SK-N-SH (cell line): ENCODE data around the gene LRCH3. TPM values are rescaled to one million over a fixed set of nuclear protein-coding genes. Genes with fewer than 3 reads are reported as not detected.

Source experiments
- CTCF ChIA-PET: fragments of 300-600, 350-600 bp; formaldehyde crosslinking; extraction: SDS; loops from one replicate; lab custom pipeline; 2021; lab: Yijun Ruan, JAX
- POLR2A ChIA-PET: fragments of 350-600 bp; sonication (Branson Sonifier 250); formaldehyde crosslinking; extraction: SDS; loops from one replicate; lab custom pipeline; 2020; ENCODE audit warnings: antibody characterized with exemption, inconsistent platforms; lab: Yijun Ruan, JAX
- DNase-seq: peaks from one replicate; pipeline ENCODE4 v3.0.0; 2012
- H2AFZ ChIP-seq: fragments of 200-600 bp; sonication (generic); 2 replicates; pipeline ENCODE4 v1.8.1; 2016; ENCODE audit warnings: antibody characterized with exemption, mild to moderate bottlenecking, low read depth
- H3F3A ChIP-seq: fragments of 200-600 bp; sonication (generic); replicated peaks from 2 replicates; pipeline ENCODE3; 2016; ENCODE audit warnings: antibody characterized with exemption, mild to moderate bottlenecking; ENCODE audit not compliant: insufficient read depth
- H3K27ac ChIP-seq, 2 experiments: fragments of 200-500 bp in 1 of 2; fragments of 200-600 bp in 1 of 2; sonication (Bioruptor generic) in 1 of 2; sonication (generic), shearing (Covaris generic) in 1 of 2; 2 replicates each; pipeline versions ENCODE4 v1.5.1 to v1.6.1; 2014 to 2016; ENCODE audit warnings: low read depth in 2 of 2, inconsistent platforms in 1 of 2, low read length in 1 of 2, mild to moderate bottlenecking in 1 of 2, mixed read lengths in 1 of 2
- H3K27me3 ChIP-seq: fragments of 200-600 bp; sonication (generic), shearing (Covaris generic); 2 replicates; pipeline ENCODE4 v1.6.1; 2016; ENCODE audit warnings: mixed run types; ENCODE audit not compliant: insufficient read depth
- H3K36me3 ChIP-seq, 2 experiments: fragments of 200-500 bp in 1 of 2; fragments of 200-600 bp in 1 of 2; sonication (Bioruptor generic) in 1 of 2; sonication (generic) in 1 of 2; replicated peaks in 1 of 2; 2 replicates each; pipeline versions ENCODE3 to v1.5.1; 2014 to 2016; ENCODE audit warnings: low read length in 1 of 2, mild to moderate bottlenecking in 1 of 2; ENCODE audit not compliant: insufficient read depth in 2 of 2, control insufficient read depth in 1 of 2
- H3K4me1 ChIP-seq, 2 experiments: fragments of 200-500 bp in 1 of 2; fragments of 200-600 bp in 1 of 2; sonication (Bioruptor generic) in 1 of 2; sonication (generic), shearing (Covaris generic) in 1 of 2; 2 replicates each; pipeline versions ENCODE4 v1.5.1 to v1.6.1; 2014 to 2016; ENCODE audit warnings: low read depth in 1 of 2, low read length in 1 of 2, mixed run types in 1 of 2; ENCODE audit not compliant: insufficient read depth in 2 of 2, control insufficient read depth in 1 of 2
- H3K4me2 ChIP-seq: fragments of 200-600 bp; sonication (generic), shearing (Covaris generic); 2 replicates; pipeline ENCODE4 v1.6.1; 2017; ENCODE audit warnings: mixed run types
- H3K4me3 ChIP-seq, 2 experiments: fragments of 200-500 bp in 1 of 2; fragments of 200-600 bp in 1 of 2; sonication (Bioruptor generic) in 1 of 2; sonication (generic), shearing (Covaris generic) in 1 of 2; 2 replicates each; pipeline versions ENCODE4 v1.5.1 to v1.8.1; 2014 to 2016; ENCODE audit warnings: low read depth in 2 of 2, inconsistent platforms in 1 of 2, low read length in 1 of 2, mild to moderate bottlenecking in 1 of 2, mixed read lengths in 1 of 2, moderate library complexity in 1 of 2
- H3K79me2 ChIP-seq: fragments of 200-600 bp; sonication (generic); 2 replicates; pipeline ENCODE4 v1.8.1; 2017; ENCODE audit warnings: mild to moderate bottlenecking; ENCODE audit not compliant: insufficient read depth
- H3K9ac ChIP-seq: fragments of 200-600 bp; sonication (generic); 2 replicates; pipeline ENCODE4 v1.6.1; 2017; ENCODE audit warnings: mixed run types
- H3K9me2 ChIP-seq: fragments of 200-600 bp; sonication (generic); 2 replicates; pipeline ENCODE4 v1.6.1; 2017; ENCODE audit warnings: mixed run types
- H3K9me3 ChIP-seq: fragments of 200-600 bp; sonication (generic); 2 replicates; pipeline ENCODE4 v1.6.1; 2017; ENCODE audit warnings: mixed run types, mild to moderate bottlenecking, moderate library complexity
- H4K20me1 ChIP-seq: fragments of 200-600 bp; sonication (generic); 2 replicates; pipeline ENCODE4 v1.6.1; 2017; ENCODE audit warnings: mild to moderate bottlenecking, mixed run types; ENCODE audit not compliant: insufficient read depth
- GATA2 ChIP-seq: sonication (generic); formaldehyde crosslinking; IDR thresholded peaks from 2 replicates; pipeline ENCODE4 v1.5.0; 2020; ENCODE audit warnings: mild to moderate bottlenecking, missing genetic modification reagents
- IRF3 ChIP-seq: fragments of 150-350 bp; IDR thresholded peaks from 2 replicates; pipeline ENCODE4 v1.6.1; 2016; ENCODE audit warnings: mild to moderate bottlenecking, low read depth, low read length
- YY1 ChIP-seq: IDR thresholded peaks from 2 replicates; pipeline ENCODE4 v1.4.0; 2012; ENCODE audit warnings: low read depth, mild to moderate bottlenecking
- WGBS: methylation state at CpG from one replicate; pipeline ENCODE4 v1.1.6; 2017; ENCODE audit warnings: low lambda C conversion rate; 5-methylcytosine and 5-hydroxymethylcytosine counted together
- polyA plus RNA-seq, 3 experiments: library from polyadenylated mRNA; depleted of rRNA; stranded (reverse); fragments of >200 nt; gene quantifications; 2 replicates each; pipeline ENCODE4 v1.2.3, GENCODE V29; 2012
- small RNA-seq, 7 experiments: library from RNA; depleted of rRNA; stranded (forward); fragments of <200 nt; gene quantifications; one replicate each; pipeline ENCODE3, GENCODE V24; 2012

LRCH3 gene
- polyA plus RNA-seq, 1 of the 3 experiments (the other 2 are of a cell fraction) = 22.6 TPM

- no peaks in the 10 kb centered on the region for H3F3A ChIP-seq
- TF ChIP-seq IRF3 (no peak), GATA2 (CRISPR knock-in tag) (no peak), YY1 (no peak)
- WGBS = 87% methylated on average over 15 of the region's 15 CpGs
- no peak overlapping the region for H3K27ac ChIP-seq
- H3K4me2 ChIP-seq = no peak overlapping the region
- no peaks in the 10 kb centered on the region for H3K79me2 ChIP-seq
- no peak overlapping the region for H3K4me3 ChIP-seq
- H3K9ac ChIP-seq = no peak overlapping the region
- no peak for DNase-seq
- no peaks in the 10 kb centered on the region for H3K9me3 ChIP-seq
- H2AFZ ChIP-seq = no peak overlapping the region
- ChIA-PET POLR2A (no interaction called here), CTCF (interaction anchor here (1.6 to 1.7 kb wide), 2 partner anchors 10 to 30 kb away, joined by 4 to 10 read pairs; no protein-coding TSS in a partner anchor)
- no peaks in the 10 kb centered on the region for H3K36me3 ChIP-seq
- H4K20me1 ChIP-seq = no peaks in the 10 kb centered on the region
- H3K27me3 ChIP-seq = no peaks in the 10 kb centered on the region
- H3K9me2 ChIP-seq = no peaks in the 10 kb centered on the region
- no peaks in the 10 kb centered on the region for H3K4me1 ChIP-seq
These were observed 145.8 kb downstream of the LRCH3 start for GRCh38 chr3:197936819-197937384.

Small RNA genes lying within 50 kb of the gene (small RNA-seq; reads per million reads assigned to genes)
- gene RNU6-858P = 0 to 0.10 (median 0) reads per million in 7 experiments

Other genes starting within 250 kb of the LRCH3 start
- gene BDH1, start 235.3 kb upstream of the LRCH3 start, polyA plus RNA-seq (2012; rRNA removed) = 19.7 and 19.8 TPM in 2 replicates
- 14.1 and 14.9 TPM in 2 replicates for gene RUBCN, start 54.4 kb upstream of the LRCH3 start, polyA plus RNA-seq (2012; rRNA removed)
- gene FYTTD1, start 41.4 kb upstream of the LRCH3 start, polyA plus RNA-seq (2012; rRNA removed) = 14.7 and 16.1 TPM in 2 replicates
- 875 and 919 TPM in 2 replicates for gene RPL35A, start 158.9 kb downstream of the LRCH3 start, polyA plus RNA-seq (2012; rRNA removed)
- 7.4 and 10.8 TPM in 2 replicates for gene LMLN, start 169.0 kb downstream of the LRCH3 start, polyA plus RNA-seq (2012; rRNA removed)